K562 (cell line): ENCODE measurements around the gene ING5. TPM values are rescaled to one million over a fixed set of nuclear protein-coding genes. Genes with fewer than 3 reads are reported as not detected.

Source experiments
- CC2D1A ChIP-seq: fragments of 450-650 bp; IDR thresholded peaks from 2 replicates; pipeline ENCODE4 v1.6.1; 2017; ENCODE audit warnings: mild to moderate bottlenecking
- CTBP1 ChIP-seq: fragments of 450-650 bp; IDR thresholded peaks from 2 replicates; pipeline ENCODE4 v1.6.1; 2016; ENCODE audit warnings: borderline replicate concordance
- JUNB ChIP-seq: fragments of 450-650 bp; formaldehyde crosslinking; conservative IDR thresholded peaks from 2 replicates; pipeline ENCODE4 v1.4.0; 2020; ENCODE audit warnings: mild to moderate bottlenecking
- KLF10 ChIP-seq: fragments of 250-450 bp; sonication (Bioruptor Pico); IDR thresholded peaks from 2 replicates; pipeline ENCODE4 v1.6.1; 2021; ENCODE audit warnings: matching md5 sums
- MAFF ChIP-seq: IDR thresholded peaks from 2 replicates; pipeline ENCODE4 v1.6.1; 2012; ENCODE audit warnings: low read length, improper control_type of control experiment
- MEF2A ChIP-seq: IDR thresholded peaks from 2 replicates; pipeline ENCODE4 v1.6.1; 2011; ENCODE audit warnings: low read depth, mild to moderate bottlenecking, low read length, moderate library complexity; ENCODE audit not compliant: control insufficient read depth
- MYC ChIP-seq, 2 experiments: fragments of 250-450 bp in 1 of 2; sonication (Bioruptor Pico) in 1 of 2; IDR thresholded peaks; 2 replicates each; pipeline versions ENCODE4 v1.5.1 to v1.6.1; 2012 to 2021; ENCODE audit warnings: low read depth in 2 of 2, borderline replicate concordance in 1 of 2, improper control_type of control experiment in 1 of 2, low read length in 1 of 2, mild to moderate bottlenecking in 1 of 2, moderate library complexity in 1 of 2
- RBFOX2 ChIP-seq: fragments of 200-400 bp; formaldehyde crosslinking; IDR thresholded peaks from 2 replicates; pipeline ENCODE4 v1.6.1; 2017; ENCODE audit warnings: low read depth, mild to moderate bottlenecking, low read length, moderate library complexity
- RNF2 ChIP-seq: sonication (generic); IDR thresholded peaks from 2 replicates; pipeline ENCODE4 v1.6.1; 2016
- SMARCC2 ChIP-seq: fragments of 450-650 bp; IDR thresholded peaks from 2 replicates; pipeline ENCODE4 v1.6.1; 2017; ENCODE audit warnings: antibody characterized with exemption, moderate library complexity, mild to moderate bottlenecking, low read depth
- TBP ChIP-seq: optimal IDR thresholded peaks from 2 replicates; pipeline ENCODE3; 2011; ENCODE audit warnings: low read depth, low read length, improper control_type of control experiment
- TEAD4 ChIP-seq, 2 experiments: sonication (generic) in 1 of 2; formaldehyde crosslinking in 1 of 2; IDR thresholded peaks; 2 replicates each; pipeline versions ENCODE4 v1.6.1 to v1.8.0; 2012 to 2022; ENCODE audit warnings: borderline replicate concordance in 1 of 2, inconsistent platforms in 1 of 2, low read length in 1 of 2, mild to moderate bottlenecking in 1 of 2, missing genetic modification reagents in 1 of 2
- ZBTB7A ChIP-seq: IDR thresholded peaks from 2 replicates; pipeline ENCODE4 v1.6.1; 2011; ENCODE audit warnings: low read depth, mild to moderate bottlenecking, low read length, moderate library complexity, borderline replicate concordance; ENCODE audit not compliant: control insufficient read depth
- ZNF431 ChIP-seq: sonication (generic); formaldehyde crosslinking; IDR thresholded peaks from 2 replicates; pipeline ENCODE4 v1.8.0; 2022; ENCODE audit warnings: mild to moderate bottlenecking, missing genetic modification reagents
- polyA plus RNA-seq, 8 experiments: library from polyadenylated mRNA; depleted of rRNA in 4 of 8; stranded (reverse) in 5 of 8; unstranded in 3 of 8; fragments of >200 nt; fragmentation: Nextera tagmentation in 2 of 8; fragmentation: Illumina TruSeq in 1 of 8; extraction: Ambion mirVana in 2 of 8; extraction: Trizol in 1 of 8; gene quantifications; 2 replicates each; pipeline versions ENCODE4 v1.2.1 to v1.2.3, GENCODE V29; 2011 to 2014; ENCODE audit warnings: inconsistent platforms in 1 of 8, missing spikeins in 1 of 8
- total RNA-seq, 7 experiments: library from RNA; depleted of rRNA in 6 of 7; stranded (reverse); fragments of >200 nt in 6 of 7; fragmentation: Illumina TruSeq in 2 of 7; extraction: Trizol in 2 of 7; gene quantifications; 2 replicates each; pipeline versions ENCODE4 v1.2.1 to v1.2.3, GENCODE V29; 2011 to 2021; ENCODE audit warnings: low replicate concordance in 1 of 7
- TF ChIP-seq, protein P1 (sequence below): fragments of 200-800 bp; sonication (Bioruptor generic); IDR thresholded peaks from 2 replicates; pipeline ENCODE4 v1.6.1; 2016; ENCODE audit warnings: missing genetic modification characterization, missing compliant biosample characterization
- TF ChIP-seq, protein P2 (sequence below): fragments of 250-450 bp; sonication (Bioruptor Pico); IDR thresholded peaks from 2 replicates; pipeline ENCODE4 v1.4.0; 2020; ENCODE audit warnings: mild to moderate bottlenecking
- TF ChIP-seq, protein P3 (sequence below): fragments of 250-450 bp; sonication (Bioruptor Pico); IDR thresholded peaks from 2 replicates; pipeline ENCODE4 v1.8.0; 2021; ENCODE audit warnings: moderate library complexity, mild to moderate bottlenecking, inconsistent platforms

Gene ING5
- total and polyA plus RNA-seq, 9 of the 15 experiments (the other 6 are each of a cell fraction or from before 2014, with no cell fraction given): 10.4 to 53.3 (median 27.9) TPM

DNA sequence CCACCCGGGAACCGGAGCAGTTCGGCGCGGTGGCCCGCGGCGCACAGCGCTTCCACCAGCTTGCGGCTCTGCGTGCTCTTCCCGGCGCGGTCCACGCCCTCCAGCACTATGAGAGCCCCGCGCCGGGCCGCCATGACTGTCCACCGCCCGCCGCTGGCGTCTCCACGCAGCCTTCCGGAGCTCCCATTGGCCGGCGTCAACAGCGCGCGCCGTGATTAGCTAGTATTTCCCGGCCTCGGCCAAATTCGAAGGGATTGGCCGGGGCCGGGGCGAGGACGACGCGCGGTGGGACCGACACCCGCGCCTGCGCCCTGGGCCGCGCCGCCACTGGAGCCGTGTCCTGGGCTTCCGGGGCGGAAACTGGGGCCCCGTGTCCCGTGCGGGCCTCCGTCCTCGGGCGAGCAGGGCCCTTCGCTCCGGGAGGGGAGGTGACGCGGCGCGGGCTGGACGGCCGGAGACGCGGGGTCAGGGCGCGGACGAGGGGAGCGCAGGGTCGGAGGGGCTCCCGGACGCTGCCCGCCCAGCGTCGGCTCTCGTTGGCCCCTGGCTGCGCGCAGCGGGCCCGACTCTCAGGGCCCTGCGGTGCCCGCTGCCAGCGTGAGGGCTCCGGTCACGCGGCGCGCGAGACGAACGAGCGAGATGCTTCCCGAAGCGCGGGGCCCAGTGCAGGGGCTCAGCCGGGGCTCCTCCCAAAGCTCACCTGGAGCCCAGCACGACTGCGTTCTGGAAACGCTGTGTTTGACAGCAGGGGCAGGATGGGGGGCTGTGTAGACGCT, 15.0 kb upstream of the ING5 start, which contains the start of gene DTYMK (continued):
- TF ChIP-seq, protein P1, sequence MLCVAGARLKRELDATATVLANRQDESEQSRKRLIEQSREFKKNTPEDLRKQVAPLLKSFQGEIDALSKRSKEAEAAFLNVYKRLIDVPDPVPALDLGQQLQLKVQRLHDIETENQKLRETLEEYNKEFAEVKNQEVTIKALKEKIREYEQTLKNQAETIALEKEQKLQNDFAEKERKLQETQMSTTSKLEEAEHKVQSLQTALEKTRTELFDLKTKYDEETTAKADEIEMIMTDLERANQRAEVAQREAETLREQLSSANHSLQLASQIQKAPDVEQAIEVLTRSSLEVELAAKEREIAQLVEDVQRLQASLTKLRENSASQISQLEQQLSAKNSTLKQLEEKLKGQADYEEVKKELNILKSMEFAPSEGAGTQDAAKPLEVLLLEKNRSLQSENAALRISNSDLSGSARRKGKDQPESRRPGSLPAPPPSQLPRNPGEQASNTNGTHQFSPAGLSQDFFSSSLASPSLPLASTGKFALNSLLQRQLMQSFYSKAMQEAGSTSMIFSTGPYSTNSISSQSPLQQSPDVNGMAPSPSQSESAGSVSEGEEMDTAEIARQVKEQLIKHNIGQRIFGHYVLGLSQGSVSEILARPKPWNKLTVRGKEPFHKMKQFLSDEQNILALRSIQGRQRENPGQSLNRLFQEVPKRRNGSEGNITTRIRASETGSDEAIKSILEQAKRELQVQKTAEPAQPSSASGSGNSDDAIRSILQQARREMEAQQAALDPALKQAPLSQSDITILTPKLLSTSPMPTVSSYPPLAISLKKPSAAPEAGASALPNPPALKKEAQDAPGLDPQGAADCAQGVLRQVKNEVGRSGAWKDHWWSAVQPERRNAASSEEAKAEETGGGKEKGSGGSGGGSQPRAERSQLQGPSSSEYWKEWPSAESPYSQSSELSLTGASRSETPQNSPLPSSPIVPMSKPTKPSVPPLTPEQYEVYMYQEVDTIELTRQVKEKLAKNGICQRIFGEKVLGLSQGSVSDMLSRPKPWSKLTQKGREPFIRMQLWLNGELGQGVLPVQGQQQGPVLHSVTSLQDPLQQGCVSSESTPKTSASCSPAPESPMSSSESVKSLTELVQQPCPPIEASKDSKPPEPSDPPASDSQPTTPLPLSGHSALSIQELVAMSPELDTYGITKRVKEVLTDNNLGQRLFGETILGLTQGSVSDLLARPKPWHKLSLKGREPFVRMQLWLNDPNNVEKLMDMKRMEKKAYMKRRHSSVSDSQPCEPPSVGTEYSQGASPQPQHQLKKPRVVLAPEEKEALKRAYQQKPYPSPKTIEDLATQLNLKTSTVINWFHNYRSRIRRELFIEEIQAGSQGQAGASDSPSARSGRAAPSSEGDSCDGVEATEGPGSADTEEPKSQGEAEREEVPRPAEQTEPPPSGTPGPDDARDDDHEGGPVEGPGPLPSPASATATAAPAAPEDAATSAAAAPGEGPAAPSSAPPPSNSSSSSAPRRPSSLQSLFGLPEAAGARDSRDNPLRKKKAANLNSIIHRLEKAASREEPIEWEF (CRISPR knock-in tag): no peak
- TF ChIP-seq MYC (IDR thresholded peaks at IDR 0.05; ENCODE audit: low read depth, low read length) (peak; percentile 44; the same call in 1 of the 2 replicates), MYC (CRISPR knock-in tag; IDR thresholded peaks at IDR 0.05; ENCODE audit: borderline replicate concordance, low read depth) (no peak), ZNF431 (CRISPR knock-in tag) (no peak), CTBP1 (peak; percentile 68; the same call in 1 of the 2 replicates), TEAD4 (IDR thresholded peaks at IDR 0.05; ENCODE audit: low read length) (no peak), TEAD4 (CRISPR knock-in tag; IDR thresholded peaks at IDR 0.05; ENCODE audit: borderline replicate concordance) (no peak), RBFOX2 (peak; percentile 94), KLF10 (CRISPR knock-in tag) (no peak), MEF2A (no peak), TBP (peak; percentile 65), RNF2 (0 out of 2 replicates have a peak, but pooled peaks have one; percentile 28), JUNB (CRISPR knock-in tag) (no peak), ZBTB7A (peak; percentile 48; the same call in 1 of the 2 replicates), CC2D1A (no peak), MAFF (no peak), SMARCC2 (no peak)
- TF ChIP-seq, protein P2, sequence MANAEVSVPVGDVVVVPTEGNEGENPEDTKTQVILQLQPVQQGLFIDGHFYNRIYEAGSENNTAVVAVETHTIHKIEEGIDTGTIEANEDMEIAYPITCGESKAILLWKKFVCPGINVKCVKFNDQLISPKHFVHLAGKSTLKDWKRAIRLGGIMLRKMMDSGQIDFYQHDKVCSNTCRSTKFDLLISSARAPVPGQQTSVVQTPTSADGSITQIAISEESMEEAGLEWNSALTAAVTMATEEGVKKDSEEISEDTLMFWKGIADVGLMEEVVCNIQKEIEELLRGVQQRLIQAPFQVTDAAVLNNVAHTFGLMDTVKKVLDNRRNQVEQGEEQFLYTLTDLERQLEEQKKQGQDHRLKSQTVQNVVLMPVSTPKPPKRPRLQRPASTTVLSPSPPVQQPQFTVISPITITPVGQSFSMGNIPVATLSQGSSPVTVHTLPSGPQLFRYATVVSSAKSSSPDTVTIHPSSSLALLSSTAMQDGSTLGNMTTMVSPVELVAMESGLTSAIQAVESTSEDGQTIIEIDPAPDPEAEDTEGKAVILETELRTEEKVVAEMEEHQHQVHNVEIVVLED (CRISPR knock-in tag): peak; percentile 95
- TF ChIP-seq, protein P3, sequence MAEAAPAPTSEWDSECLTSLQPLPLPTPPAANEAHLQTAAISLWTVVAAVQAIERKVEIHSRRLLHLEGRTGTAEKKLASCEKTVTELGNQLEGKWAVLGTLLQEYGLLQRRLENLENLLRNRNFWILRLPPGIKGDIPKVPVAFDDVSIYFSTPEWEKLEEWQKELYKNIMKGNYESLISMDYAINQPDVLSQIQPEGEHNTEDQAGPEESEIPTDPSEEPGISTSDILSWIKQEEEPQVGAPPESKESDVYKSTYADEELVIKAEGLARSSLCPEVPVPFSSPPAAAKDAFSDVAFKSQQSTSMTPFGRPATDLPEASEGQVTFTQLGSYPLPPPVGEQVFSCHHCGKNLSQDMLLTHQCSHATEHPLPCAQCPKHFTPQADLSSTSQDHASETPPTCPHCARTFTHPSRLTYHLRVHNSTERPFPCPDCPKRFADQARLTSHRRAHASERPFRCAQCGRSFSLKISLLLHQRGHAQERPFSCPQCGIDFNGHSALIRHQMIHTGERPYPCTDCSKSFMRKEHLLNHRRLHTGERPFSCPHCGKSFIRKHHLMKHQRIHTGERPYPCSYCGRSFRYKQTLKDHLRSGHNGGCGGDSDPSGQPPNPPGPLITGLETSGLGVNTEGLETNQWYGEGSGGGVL (CRISPR knock-in tag): no peak
